GM12878 (cell line): ENCODE results near the gene TJAP1.

Source experiments
- BACH1 ChIP-seq: fragments of 450-650 bp; IDR thresholded peaks from 2 replicates; pipeline ENCODE4 v1.6.1; 2017; ENCODE audit warnings: mild to moderate bottlenecking, borderline replicate concordance
- CREB1 ChIP-seq: IDR thresholded peaks from 2 replicates; pipeline ENCODE4 v1.6.1; 2012; ENCODE audit warnings: low read depth, mild to moderate bottlenecking, inconsistent platforms
- CTCF ChIP-seq, 3 experiments: IDR thresholded peaks in 2 of 3; conservative IDR thresholded peaks in 1 of 3; 2 replicates each; pipeline ENCODE4 v1.5.1; 2011; ENCODE audit warnings: low read depth in 3 of 3, low read length in 3 of 3, mild to moderate bottlenecking in 3 of 3, control low read depth in 2 of 3, moderate library complexity in 2 of 3, inconsistent platforms in 1 of 3, mixed read lengths in 1 of 3; ENCODE audit not compliant: control insufficient read depth in 2 of 3, insufficient read depth in 1 of 3; ENCODE audit errors: extremely low read depth in 1 of 3
- KLF5 ChIP-seq: fragments of 450-650 bp; IDR thresholded peaks from 2 replicates; pipeline ENCODE4 v1.6.1; 2014; ENCODE audit warnings: mild to moderate bottlenecking; ENCODE audit not compliant: partially characterized antibody
- NRF1 ChIP-seq: conservative IDR thresholded peaks from 2 replicates; pipeline ENCODE4 v1.6.1; 2011; ENCODE audit warnings: mild to moderate bottlenecking, low read depth, low read length, improper control_type of control experiment
- YY1 ChIP-seq: IDR thresholded peaks from 2 replicates; pipeline ENCODE4 v1.6.1; 2011; ENCODE audit warnings: low read depth, mild to moderate bottlenecking, low read length
- ZNF274 ChIP-seq: IDR thresholded peaks from one replicate; pipeline ENCODE4 v1.8.0; 2011; ENCODE audit not compliant: insufficient read length, insufficient read depth
- TF ChIP-seq, protein P1 (sequence below): IDR thresholded peaks from 2 replicates; pipeline ENCODE4 v1.6.1; 2012; ENCODE audit warnings: low read depth, low read length, improper control_type of control experiment

GRCh38 chr6:43490523-43490939 is 13.2 kb downstream of the TJAP1 start:
- no peak for TF ChIP-seq KLF5
- TF ChIP-seq ZNF274: no peak
- TF ChIP-seq CREB1: no peak
- no peak for TF ChIP-seq CTCF (IDR thresholded peaks at IDR 0.05 in 2 of 3, conservative IDR thresholded peaks at IDR 0.05 in 1 of 3; ENCODE audit: control insufficient read depth in 2 of 3, extremely low read depth in 1 of 3, insufficient read depth in 1 of 3, low read depth in 3 of 3, low read length in 3 of 3)
- TF ChIP-seq, protein P1, sequence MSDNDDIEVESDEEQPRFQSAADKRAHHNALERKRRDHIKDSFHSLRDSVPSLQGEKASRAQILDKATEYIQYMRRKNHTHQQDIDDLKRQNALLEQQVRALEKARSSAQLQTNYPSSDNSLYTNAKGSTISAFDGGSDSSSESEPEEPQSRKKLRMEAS: no peak
- no peak for TF ChIP-seq NRF1
- no peak for TF ChIP-seq BACH1
- TF ChIP-seq YY1: no peak
